ENCODE data around the gene CDKN2C.

CDKN2C gene

GRCh38 chr1:50966991-50967390 is 3.1 kb upstream of the CDKN2C start:
- no peak for DNase-seq (ENCODE audit: low read depth)

- DNase-seq (ENCODE audit: low read depth), result no peak
These were observed 2.5 kb upstream of the CDKN2C start for GRCh38 chr1:50967416-50968157.

GRCh38 chr1:50968158-50968820 is 1.8 kb upstream of the CDKN2C start:
- DNase-seq (ENCODE audit: low read depth), result peak; percentile 63

GRCh38 chr1:50968821-50969610 is 1.0 kb upstream of the CDKN2C start:
- no peak for DNase-seq (ENCODE audit: low read depth)

GRCh38 chr1:50970509-50970887 is 453 bp downstream of the CDKN2C start:
- no peak for DNase-seq (ENCODE audit: low read depth)

- DNase-seq (ENCODE audit: low read depth), result no peak
These were observed 1.0 kb downstream of the CDKN2C start for GRCh38 chr1:50970931-50971582.

GRCh38 chr1:50971748-50972305 is 1.8 kb downstream of the CDKN2C start:
- DNase-seq (ENCODE audit: low read depth), result no peak

- no peak for DNase-seq (ENCODE audit: low read depth)
These were observed 2.7 kb downstream of the CDKN2C start for GRCh38 chr1:50972766-50973165.

GRCh38 chr1:50973255-50973654 is 3.2 kb downstream of the CDKN2C start:
- DNase-seq (ENCODE audit: low read depth), result no peak

- DNase-seq (ENCODE audit: low read depth), result no peak
These were observed 4.0 kb downstream of the CDKN2C start for GRCh38 chr1:50973875-50974617.

GRCh38 chr1:50974618-50974935 is 4.5 kb downstream of the CDKN2C start:
- DNase-seq (ENCODE audit: low read depth), result no peak

GRCh38 chr1:50975436-50975835 is 5.4 kb downstream of the CDKN2C start:
- no peak for DNase-seq (ENCODE audit: low read depth)

- no peak for DNase-seq (ENCODE audit: low read depth)
These were observed 6.3 kb downstream of the CDKN2C start for GRCh38 chr1:50976111-50976889.

GRCh38 chr1:50976890-50977574 is 7.0 kb downstream of the CDKN2C start:
- DNase-seq (ENCODE audit: low read depth), result no peak

- no peak for DNase-seq (ENCODE audit: low read depth)
These were observed 7.6 kb downstream of the CDKN2C start for GRCh38 chr1:50977575-50978143.

- DNase-seq (ENCODE audit: low read depth), result no peak
These were observed 8.3 kb downstream of the CDKN2C start for GRCh38 chr1:50978144-50978851.

GRCh38 chr1:50978852-50979781 is 9.1 kb downstream of the CDKN2C start:
- DNase-seq (ENCODE audit: low read depth), result no peak

GRCh38 chr1:50979937-50980336 is 9.9 kb downstream of the CDKN2C start:
- no peak for DNase-seq (ENCODE audit: low read depth)

Measured in stimulated activated CD8-positive, alpha-beta memory T cell treated with anti-CD3 and anti-CD28 coated beads, Interleukin-12 subunit alpha, Interleukin-12 subunit beta, amount 100 ng/mL, for 1 hour (primary cell).